GM19238 (cell line): ENCODE measurements around the gene DENND4A.
A peak's percentile ranks its signal among the peaks of the same experiment; 100 is the strongest.
"Not testable (repeated sequence)": the region's sequence is repeated elsewhere in the genome, so short reads cannot be mapped to it uniquely, and the experiment has no call there.

Experiments
- DNase-seq: peaks from one replicate; pipeline ENCODE4 v3.0.0; 2011; ENCODE audit warnings: low spot score; ENCODE audit not compliant: insufficient read length

The DENND4A gene

GRCh38 chr15:65638109-65638508 lies 154.0 kb downstream of the DENND4A start:
- no peak for DNase-seq

- DNase-seq, result no peak
Measured at GRCh38 chr15:65634356-65634755, 157.7 kb downstream of the DENND4A start.

GRCh38 chr15:65633752-65634151 lies 158.3 kb downstream of the DENND4A start:
- no peak for DNase-seq

GRCh38 chr15:65632780-65633375 lies 159.2 kb downstream of the DENND4A start:
- no peak for DNase-seq

- no peak for DNase-seq
Measured at GRCh38 chr15:65631503-65631902, 160.6 kb downstream of the DENND4A start.

GRCh38 chr15:65630760-65631159 lies 161.3 kb downstream of the DENND4A start:
- DNase-seq, result no peak

- DNase-seq, result no peak
Measured at GRCh38 chr15:65629548-65629947, 162.5 kb downstream of the DENND4A start.

- DNase-seq, result no peak
Measured at GRCh38 chr15:65626856-65627255, 165.2 kb downstream of the DENND4A start.

GRCh38 chr15:65623103-65623502 lies 169.0 kb downstream of the DENND4A start:
- DNase-seq, result no peak

- no peak for DNase-seq
Measured at GRCh38 chr15:65621638-65622037, 170.5 kb downstream of the DENND4A start, which contains the start of gene SLC24A1. SLC24A1 (plus strand) TSS chr15:65621938; CDS start chr15:65624081, 2,143 bp downstream.

GRCh38 chr15:65620833-65621232 lies 171.3 kb downstream of the DENND4A start:
- DNase-seq, result no peak

- no peak for DNase-seq
Measured at GRCh38 chr15:65619626-65620290, 172.3 kb downstream of the DENND4A start.

GRCh38 chr15:65618560-65619109 lies 173.5 kb downstream of the DENND4A start:
- no peak for DNase-seq

GRCh38 chr15:65615887-65616286 lies 176.2 kb downstream of the DENND4A start:
- DNase-seq, result not testable (repeated sequence)

GRCh38 chr15:65612949-65613744 lies 178.9 kb downstream of the DENND4A start:
- DNase-seq, result no peak

- DNase-seq, result no peak
Measured at GRCh38 chr15:65612616-65612946, 179.5 kb downstream of the DENND4A start.

GRCh38 chr15:65611888-65612615 lies 180.0 kb downstream of the DENND4A start:
- DNase-seq, result no peak

GRCh38 chr15:65610871-65611718 lies 181.0 kb downstream of the DENND4A start, which contains the start of gene INTS14:
INTS14 (minus strand) TSS chr15:65611131; CDS start chr15:65607380, 3,751 bp downstream.
- peak; percentile 88 for DNase-seq
